GM21447 (cell line): ENCODE data around the gene NLRP6.
"Not testable (repeated sequence)": the region's sequence is repeated elsewhere in the genome, so short reads cannot be mapped to it uniquely, and the experiment has no call there.

Experiments
- ATAC-seq: cut with Tn5 transposase; IDR thresholded peaks from one replicate; pipeline ENCODE4 v1.9.1; 2021; ENCODE audit not compliant: unreplicated experiment

NLRP6 gene

GRCh38 chr11:306645-307371 lies 28.6 kb downstream of the NLRP6 start:
- no peak for ATAC-seq

GRCh38 chr11:307766-308708 lies 29.8 kb downstream of the NLRP6 start, which contains the start of gene IFITM2:
Gene IFITM2, plus strand, starts transcription at chr11:307816. Its CDS starts 377 bp downstream, at chr11:308193.
- ATAC-seq = not testable (repeated sequence)

GRCh38 chr11:308740-309665 lies 30.8 kb downstream of the NLRP6 start:
- not testable (repeated sequence) for ATAC-seq

GRCh38 chr11:309979-310572 lies 31.9 kb downstream of the NLRP6 start:
- ATAC-seq = not testable (repeated sequence)

GRCh38 chr11:311013-311748 lies 33.0 kb downstream of the NLRP6 start:
- not testable (repeated sequence) for ATAC-seq

GRCh38 chr11:312092-312816 lies 34.0 kb downstream of the NLRP6 start:
- no peak for ATAC-seq

GRCh38 chr11:313304-313786 lies 35.1 kb downstream of the NLRP6 start:
- ATAC-seq = no peak

GRCh38 chr11:313787-314553 lies 35.8 kb downstream of the NLRP6 start, which contains the start of gene IFITM1:
Gene IFITM1, plus strand, starts transcription at chr11:314040. Its CDS starts 131 bp downstream, at chr11:314171.
- peak; percentile 37 for ATAC-seq

GRCh38 chr11:314554-314875 lies 36.3 kb downstream of the NLRP6 start:
- not testable (repeated sequence) for ATAC-seq

GRCh38 chr11:315051-315481 lies 36.9 kb downstream of the NLRP6 start:
- no peak for ATAC-seq

- ATAC-seq = no peak
Observed at GRCh38 chr11:315516-315994, 37.3 kb downstream of the NLRP6 start.

GRCh38 chr11:316031-316701 lies 38.0 kb downstream of the NLRP6 start:
- no peak for ATAC-seq

- ATAC-seq = no peak
Observed at GRCh38 chr11:316891-317301, 38.7 kb downstream of the NLRP6 start.

- not testable (repeated sequence) for ATAC-seq
Observed at GRCh38 chr11:317668-318404, 39.6 kb downstream of the NLRP6 start.

GRCh38 chr11:318405-319120 lies 40.4 kb downstream of the NLRP6 start:
- peak; percentile 26 for ATAC-seq
